ENCODE results near the gene CUBN. TPM values are rescaled to one million over a fixed set of nuclear protein-coding genes. Genes with fewer than 3 reads are reported as not detected.

Gene CUBN
- total and polyA plus RNA-seq, 2 of the 13 experiments (the other 11 are each of a cell fraction or from before 2014, with no cell fraction given), result 0.27 to 0.32 TPM

DNA sequence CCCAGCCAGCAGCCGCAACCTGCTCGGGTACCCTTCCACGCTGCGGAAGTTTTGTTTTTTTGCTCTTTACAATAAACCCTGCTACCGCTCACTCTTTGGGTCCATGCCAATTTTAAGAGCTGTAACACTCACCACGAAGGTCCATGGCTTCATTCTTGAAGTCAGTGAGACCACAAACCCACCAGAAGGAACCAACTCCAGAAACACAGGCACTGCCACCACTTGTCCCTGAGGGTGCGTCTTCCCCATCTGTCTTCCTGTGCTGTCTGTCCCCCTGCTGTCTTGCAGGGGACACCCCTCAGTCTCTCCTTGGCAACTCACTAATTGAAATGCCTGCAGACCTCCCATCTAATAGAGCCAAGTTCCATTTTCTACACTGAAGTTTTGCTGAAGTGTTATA lies 263.8 kb downstream of the CUBN start (continued):
- TF ChIP-seq, protein P1, sequence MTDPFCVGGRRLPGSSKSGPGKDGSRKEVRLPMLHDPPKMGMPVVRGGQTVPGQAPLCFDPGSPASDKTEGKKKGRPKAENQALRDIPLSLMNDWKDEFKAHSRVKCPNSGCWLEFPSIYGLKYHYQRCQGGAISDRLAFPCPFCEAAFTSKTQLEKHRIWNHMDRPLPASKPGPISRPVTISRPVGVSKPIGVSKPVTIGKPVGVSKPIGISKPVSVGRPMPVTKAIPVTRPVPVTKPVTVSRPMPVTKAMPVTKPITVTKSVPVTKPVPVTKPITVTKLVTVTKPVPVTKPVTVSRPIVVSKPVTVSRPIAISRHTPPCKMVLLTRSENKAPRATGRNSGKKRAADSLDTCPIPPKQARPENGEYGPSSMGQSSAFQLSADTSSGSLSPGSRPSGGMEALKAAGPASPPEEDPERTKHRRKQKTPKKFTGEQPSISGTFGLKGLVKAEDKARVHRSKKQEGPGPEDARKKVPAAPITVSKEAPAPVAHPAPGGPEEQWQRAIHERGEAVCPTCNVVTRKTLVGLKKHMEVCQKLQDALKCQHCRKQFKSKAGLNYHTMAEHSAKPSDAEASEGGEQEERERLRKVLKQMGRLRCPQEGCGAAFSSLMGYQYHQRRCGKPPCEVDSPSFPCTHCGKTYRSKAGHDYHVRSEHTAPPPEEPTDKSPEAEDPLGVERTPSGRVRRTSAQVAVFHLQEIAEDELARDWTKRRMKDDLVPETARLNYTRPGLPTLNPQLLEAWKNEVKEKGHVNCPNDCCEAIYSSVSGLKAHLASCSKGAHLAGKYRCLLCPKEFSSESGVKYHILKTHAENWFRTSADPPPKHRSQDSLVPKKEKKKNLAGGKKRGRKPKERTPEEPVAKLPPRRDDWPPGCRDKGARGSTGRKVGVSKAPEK (CRISPR knock-in tag; IDR thresholded peaks at IDR 0.05; ENCODE audit: borderline replicate concordance), result no peak
- TF ChIP-seq KDM3A (CRISPR knock-in tag; IDR thresholded peaks at IDR 0.05; ENCODE audit: low read depth) (no peak), ZNF296 (CRISPR knock-in tag; conservative IDR thresholded peaks at IDR 0.05) (no peak), U2AF2 (IDR thresholded peaks at IDR 0.05; ENCODE audit: low read depth, low read length) (no peak), ZNF205 (CRISPR knock-in tag; IDR thresholded peaks at IDR 0.05) (no peak), EEA1 (CRISPR knock-in tag; IDR thresholded peaks at IDR 0.05; ENCODE audit: borderline replicate concordance) (no peak), ZNF337 (CRISPR knock-in tag; IDR thresholded peaks at IDR 0.05; ENCODE audit: borderline replicate concordance, low read depth) (no peak), CEBPB (IDR thresholded peaks at IDR 0.05; ENCODE audit: borderline replicate concordance, low read depth, low read length) (no peak)
- TF ChIP-seq, protein P2, sequence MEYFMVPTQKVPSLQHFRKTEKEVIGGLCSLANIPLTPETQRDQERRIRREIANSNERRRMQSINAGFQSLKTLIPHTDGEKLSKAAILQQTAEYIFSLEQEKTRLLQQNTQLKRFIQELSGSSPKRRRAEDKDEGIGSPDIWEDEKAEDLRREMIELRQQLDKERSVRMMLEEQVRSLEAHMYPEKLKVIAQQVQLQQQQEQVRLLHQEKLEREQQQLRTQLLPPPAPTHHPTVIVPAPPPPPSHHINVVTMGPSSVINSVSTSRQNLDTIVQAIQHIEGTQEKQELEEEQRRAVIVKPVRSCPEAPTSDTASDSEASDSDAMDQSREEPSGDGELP (IDR thresholded peaks at IDR 0.05; ENCODE audit: borderline replicate concordance, low read depth), result no peak

DNA sequence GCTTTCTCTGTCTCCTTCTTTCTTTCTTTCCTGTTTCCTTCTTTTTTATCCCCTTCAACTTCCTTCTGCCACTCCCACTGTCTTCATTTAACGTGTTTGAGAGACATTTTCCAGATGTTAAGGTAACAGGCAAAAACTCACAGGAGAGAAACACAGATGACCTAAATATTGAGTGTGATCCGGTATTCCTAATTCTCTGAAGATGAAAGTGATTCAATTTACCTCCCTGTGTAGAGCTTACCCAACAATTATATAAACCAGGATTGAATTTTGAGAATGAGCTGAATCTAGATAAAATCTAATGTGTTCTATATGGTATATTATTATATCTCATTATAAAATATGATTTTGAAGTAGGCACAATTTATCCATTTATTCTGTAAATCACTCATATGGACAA lies 265.8 kb downstream of the CUBN start:
- Histone ChIP-seq H3K27me3 (ENCODE audit: control insufficient read depth in 1 of 2, insufficient read depth in 2 of 2, low read length in 2 of 2) (no peaks in the 10 kb centered on the region), H3K4me3 (replicated peaks in 1 of 3; ENCODE audit: insufficient read depth in 1 of 3, low read depth in 2 of 3, low read length in 3 of 3) (no peak overlapping the region), H4K20me1 (ENCODE audit: insufficient read depth, low read length) (no peaks in the 10 kb centered on the region), H3K27ac (ENCODE audit: extremely low read length, insufficient read depth, low read length) (no peak overlapping the region), H3K9me3 (ENCODE audit: low read length) (no peaks in the 10 kb centered on the region), H3K79me2 (ENCODE audit: insufficient read depth, low read length) (no peaks in the 10 kb centered on the region), H3K36me3 (replicated peaks in 1 of 2; ENCODE audit: control insufficient read depth in 1 of 2, insufficient read depth in 2 of 2, low read length in 2 of 2) (no peaks in the 10 kb centered on the region), H3K9ac (ENCODE audit: insufficient read depth, low read depth, low read length) (no peak overlapping the region), H3K4me2 (ENCODE audit: low read depth, low read length) (no peak overlapping the region), H2AFZ (ENCODE audit: low read length) (no peak overlapping the region), H3K4me1 (ENCODE audit: insufficient read depth, low read length) (no peaks in the 10 kb centered on the region)
- no TSS peak for BruUV-seq (replicated peaks)
- ChIA-PET POLR2A (no interaction called here), CTCF (ENCODE audit: low intra/inter-chr PET ratio, low total read pairs) (no interaction called here)
- FAIRE-seq (no peak), ATAC-seq (no peak), DNase-seq (ENCODE audit: low spot score) (no peak)
- in situ Hi-C loops (cut with HindIII; ENCODE audit: extremely low pct_ligation_motif_present, low pct_unique_long_range_greater_than_20kb), result no loop called here
- intact Hi-C loops (cut with micrococcal nuclease; ENCODE audit: unreplicated experiment), result no loop called here
- 30% methylated on average over 2 of the region's 2 CpGs for WGBS (ENCODE audit: low lambda C conversion rate)
- TF ChIP-seq HHEX (CRISPR knock-in tag; IDR thresholded peaks at IDR 0.05) (no peak), MIXL1 (CRISPR knock-in tag; IDR thresholded peaks at IDR 0.05) (no peak), KAT8 (CRISPR knock-in tag; IDR thresholded peaks at IDR 0.05) (no peak), ZNF619 (CRISPR knock-in tag; IDR thresholded peaks at IDR 0.05) (no peak), ZC3H4 (CRISPR knock-in tag; IDR thresholded peaks at IDR 0.05; ENCODE audit: borderline replicate concordance) (no peak), ZNF44 (CRISPR knock-in tag; IDR thresholded peaks at IDR 0.05) (no peak), ZBTB38 (CRISPR knock-in tag; IDR thresholded peaks at IDR 0.05) (no peak), RBFOX2 (IDR thresholded peaks at IDR 0.05; ENCODE audit: low read depth, low read length) (no peak), ZNF446 (CRISPR knock-in tag; IDR thresholded peaks at IDR 0.05) (no peak)
- TF ChIP-seq, protein P3, sequence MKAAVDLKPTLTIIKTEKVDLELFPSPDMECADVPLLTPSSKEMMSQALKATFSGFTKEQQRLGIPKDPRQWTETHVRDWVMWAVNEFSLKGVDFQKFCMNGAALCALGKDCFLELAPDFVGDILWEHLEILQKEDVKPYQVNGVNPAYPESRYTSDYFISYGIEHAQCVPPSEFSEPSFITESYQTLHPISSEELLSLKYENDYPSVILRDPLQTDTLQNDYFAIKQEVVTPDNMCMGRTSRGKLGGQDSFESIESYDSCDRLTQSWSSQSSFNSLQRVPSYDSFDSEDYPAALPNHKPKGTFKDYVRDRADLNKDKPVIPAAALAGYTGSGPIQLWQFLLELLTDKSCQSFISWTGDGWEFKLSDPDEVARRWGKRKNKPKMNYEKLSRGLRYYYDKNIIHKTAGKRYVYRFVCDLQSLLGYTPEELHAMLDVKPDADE (CRISPR knock-in tag; IDR thresholded peaks at IDR 0.05), result no peak
- TF ChIP-seq, protein P4, sequence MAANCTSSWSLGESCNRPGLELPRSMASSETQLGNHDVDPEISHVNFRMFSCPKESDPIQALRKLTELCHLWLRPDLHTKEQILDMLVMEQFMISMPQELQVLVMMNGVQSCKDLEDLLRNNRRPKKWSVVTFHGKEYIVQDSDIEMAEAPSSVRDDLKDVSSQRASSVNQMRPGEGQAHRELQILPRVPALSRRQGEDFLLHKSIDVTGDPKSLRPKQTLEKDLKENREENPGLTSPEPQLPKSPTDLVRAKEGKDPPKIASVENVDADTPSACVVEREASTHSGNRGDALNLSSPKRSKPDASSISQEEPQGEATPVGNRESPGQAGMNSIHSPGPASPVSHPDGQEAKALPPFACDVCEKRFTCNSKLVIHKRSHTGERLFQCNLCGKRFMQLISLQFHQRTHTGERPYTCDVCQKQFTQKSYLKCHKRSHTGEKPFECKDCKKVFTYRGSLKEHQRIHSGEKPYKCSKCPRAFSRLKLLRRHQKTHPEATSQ (CRISPR knock-in tag; IDR thresholded peaks at IDR 0.05; ENCODE audit: borderline replicate concordance), result no peak
